GM18519 (cell line): Measurements from ENCODE around the gene PI4KA.
"Not testable (repeated sequence)": the region's sequence is repeated elsewhere in the genome, so short reads cannot be mapped to it uniquely, and the experiment has no call there.

Experiments
- ATAC-seq: cut with Tn5 transposase; IDR thresholded peaks from one replicate; pipeline ENCODE4 v1.9.1; 2021; ENCODE audit warnings: mild to moderate bottlenecking, moderate library complexity; ENCODE audit not compliant: unreplicated experiment, low FRiP score

PI4KA gene

DNA sequence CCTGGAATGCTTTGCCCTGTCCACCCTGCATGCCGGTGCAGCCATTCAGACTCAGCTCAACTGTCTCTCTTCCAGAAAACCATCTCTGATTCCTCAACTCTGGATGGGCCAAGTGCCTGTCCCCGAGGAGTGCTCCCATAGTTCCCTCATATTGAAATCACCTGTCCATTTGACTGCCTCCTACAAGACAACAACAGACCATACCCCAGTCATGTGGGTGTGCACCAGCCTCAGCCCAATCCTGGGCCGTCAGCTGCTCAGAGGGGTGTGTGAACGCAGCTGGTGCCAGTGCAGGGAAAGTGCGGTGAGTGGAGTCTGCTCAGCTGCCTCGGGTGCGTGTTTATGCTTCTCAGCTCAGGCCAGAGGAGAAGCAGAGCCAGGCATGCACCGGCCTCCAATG lies 126.2 kb downstream of the PI4KA start:
- ATAC-seq: not testable (repeated sequence)

DNA sequence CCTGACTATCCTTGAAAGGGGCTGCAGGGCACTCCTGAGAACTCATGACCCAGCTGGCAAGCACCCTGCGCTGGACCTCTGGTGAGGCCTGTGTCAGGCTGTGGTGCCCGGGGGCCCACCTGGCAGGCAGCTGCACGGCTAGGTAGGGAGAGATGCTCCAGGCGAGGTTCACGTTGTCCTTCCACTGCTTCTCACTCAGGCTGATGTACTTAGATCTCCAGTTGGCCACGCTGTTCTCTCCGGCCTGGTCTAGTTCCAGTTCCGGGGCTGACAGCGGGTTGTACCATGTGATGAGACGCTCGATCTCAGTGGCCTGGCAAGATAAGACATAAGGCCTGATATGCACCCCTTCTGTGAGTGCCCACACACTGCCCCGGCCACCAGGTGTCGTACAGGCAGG lies 129.4 kb downstream of the PI4KA start:
- ATAC-seq: no peak

DNA sequence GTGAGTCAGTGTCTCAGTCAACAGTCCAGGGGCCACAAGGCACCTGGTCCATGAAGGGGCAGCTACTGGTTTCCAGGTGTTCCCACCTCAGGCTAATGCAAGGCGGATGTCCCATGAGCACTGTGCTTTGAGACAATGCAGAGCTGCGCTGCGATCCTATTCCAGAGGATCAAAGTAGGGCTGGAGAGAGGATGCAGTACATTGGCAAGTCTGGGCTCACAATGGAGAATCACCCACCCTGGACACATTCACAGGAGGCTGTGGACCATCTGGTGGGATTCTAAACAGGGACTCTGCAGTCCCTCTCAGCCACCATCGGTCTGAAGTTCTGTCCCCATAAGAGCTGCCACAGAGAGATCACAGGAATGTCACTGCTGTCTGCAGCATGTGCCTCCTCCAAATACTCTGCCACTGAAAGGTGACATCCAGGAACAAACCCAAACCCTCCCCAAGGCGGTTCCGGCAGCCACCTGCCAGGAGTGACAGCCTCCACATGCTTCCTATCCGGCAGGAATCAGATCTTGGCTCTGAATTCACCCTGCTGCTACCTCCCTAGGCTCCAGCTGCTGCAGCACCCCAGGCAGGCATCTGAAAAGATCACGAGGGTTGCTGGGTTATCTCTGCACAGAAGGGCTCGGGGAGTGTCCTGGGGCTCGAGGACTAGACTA lies 130.0 kb downstream of the PI4KA start:
- no peak for ATAC-seq

DNA sequence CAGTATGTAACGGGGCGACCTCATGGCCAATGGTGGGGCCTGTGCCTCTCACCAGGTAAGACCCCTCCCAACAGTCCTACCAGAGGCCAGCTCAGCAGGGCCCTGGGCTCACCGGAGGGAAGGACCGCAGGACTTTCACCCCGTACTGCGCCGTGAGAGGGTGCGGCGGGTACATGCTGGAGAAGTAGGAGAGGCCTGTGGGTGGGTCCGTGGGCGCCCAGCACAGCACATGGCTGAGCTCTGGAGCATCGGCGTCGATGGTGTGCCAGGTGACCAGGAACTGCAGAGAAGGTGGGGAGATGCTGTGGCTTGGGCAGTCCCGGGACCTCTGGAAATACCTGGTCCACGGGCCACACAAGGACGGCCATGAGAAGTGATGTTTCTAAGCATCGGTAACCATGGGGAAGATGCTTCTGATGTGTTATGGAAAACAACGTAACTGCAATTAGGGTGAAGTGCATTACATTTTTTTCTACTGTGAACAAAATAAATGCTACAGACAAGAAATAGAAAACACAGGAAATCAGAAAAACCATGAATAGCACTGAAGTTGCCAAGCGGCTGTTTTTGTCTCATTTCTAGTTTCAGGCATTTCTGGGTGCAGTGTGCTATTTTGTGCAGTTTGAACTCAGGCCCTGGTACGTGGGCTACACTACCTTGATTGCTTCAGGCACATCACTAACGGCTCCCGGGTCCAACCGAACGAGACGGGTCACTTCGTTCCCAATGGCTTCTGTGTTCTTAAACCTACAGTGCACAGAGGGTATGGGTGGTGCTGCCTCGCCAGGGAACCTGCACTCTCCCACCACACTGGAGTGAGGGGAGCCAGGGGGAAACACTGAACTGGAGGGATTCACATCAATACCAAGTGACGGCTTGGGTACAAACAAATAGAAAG lies 131.2 kb downstream of the PI4KA start:
- no peak for ATAC-seq

DNA sequence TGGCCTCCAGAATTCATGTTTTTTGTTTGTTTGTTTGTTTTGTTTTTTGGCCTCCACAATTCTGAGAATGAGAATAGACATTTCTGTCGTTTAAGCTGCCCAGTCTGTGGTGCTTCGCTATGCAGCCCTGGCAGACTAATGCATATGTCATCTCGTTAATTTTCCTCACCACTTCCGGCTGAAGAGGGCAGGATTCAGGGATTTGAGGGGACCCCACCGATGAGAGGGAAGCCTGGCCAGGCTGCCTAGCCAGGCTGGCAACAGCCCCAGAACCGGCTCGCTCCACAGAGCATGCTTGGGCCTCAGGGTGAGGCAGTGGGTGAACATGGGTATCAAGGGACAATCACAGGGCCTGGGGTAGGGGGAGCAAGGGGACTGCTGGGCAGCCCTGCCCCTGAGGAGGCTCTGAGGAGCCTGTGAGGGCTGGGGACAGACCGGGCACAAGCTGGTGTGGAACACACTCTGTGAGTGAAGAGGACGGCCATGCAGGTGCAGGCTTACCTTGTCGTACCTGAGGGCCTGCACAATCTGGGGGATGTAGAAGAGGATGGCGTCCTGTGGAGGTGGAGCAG lies 132.5 kb downstream of the PI4KA start:
- no peak for ATAC-seq

DNA sequence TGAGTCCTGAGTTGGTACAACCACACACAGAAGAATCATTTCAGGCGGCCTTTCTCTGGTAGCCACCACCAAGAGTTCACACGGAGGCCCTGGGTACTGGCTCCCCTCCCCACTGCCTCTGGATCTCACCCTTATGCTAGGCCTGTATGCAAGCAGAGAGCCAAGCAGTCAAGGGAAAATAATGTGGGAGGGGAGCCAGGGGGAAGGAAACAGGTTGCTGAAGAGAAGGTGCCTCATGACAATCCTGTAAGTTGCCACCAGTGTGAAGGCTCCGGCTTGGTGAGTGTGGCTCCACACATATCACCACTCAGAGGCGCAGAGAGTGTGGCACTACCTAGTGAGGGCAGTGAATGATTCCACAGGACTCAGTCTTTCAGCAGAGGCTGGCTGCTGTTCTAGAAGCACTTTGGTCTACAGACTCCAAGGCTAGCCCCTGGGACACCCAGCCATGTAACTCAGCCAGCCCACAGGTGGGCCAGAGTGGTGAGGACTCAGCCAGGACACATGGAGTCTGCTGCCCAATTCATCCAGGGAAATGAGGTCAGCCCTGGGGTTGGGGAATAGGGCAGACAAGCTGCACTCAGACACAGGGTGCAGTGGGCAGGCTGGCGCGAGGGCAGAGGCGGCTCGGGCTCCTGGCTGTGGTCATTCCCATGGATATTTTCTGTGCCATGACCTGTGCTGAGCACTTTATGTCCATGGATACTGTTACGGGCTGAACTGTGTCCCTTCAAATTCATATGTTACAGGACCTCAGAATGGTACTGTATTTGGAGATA lies 133.7 kb downstream of the PI4KA start:
- ATAC-seq: no peak

DNA sequence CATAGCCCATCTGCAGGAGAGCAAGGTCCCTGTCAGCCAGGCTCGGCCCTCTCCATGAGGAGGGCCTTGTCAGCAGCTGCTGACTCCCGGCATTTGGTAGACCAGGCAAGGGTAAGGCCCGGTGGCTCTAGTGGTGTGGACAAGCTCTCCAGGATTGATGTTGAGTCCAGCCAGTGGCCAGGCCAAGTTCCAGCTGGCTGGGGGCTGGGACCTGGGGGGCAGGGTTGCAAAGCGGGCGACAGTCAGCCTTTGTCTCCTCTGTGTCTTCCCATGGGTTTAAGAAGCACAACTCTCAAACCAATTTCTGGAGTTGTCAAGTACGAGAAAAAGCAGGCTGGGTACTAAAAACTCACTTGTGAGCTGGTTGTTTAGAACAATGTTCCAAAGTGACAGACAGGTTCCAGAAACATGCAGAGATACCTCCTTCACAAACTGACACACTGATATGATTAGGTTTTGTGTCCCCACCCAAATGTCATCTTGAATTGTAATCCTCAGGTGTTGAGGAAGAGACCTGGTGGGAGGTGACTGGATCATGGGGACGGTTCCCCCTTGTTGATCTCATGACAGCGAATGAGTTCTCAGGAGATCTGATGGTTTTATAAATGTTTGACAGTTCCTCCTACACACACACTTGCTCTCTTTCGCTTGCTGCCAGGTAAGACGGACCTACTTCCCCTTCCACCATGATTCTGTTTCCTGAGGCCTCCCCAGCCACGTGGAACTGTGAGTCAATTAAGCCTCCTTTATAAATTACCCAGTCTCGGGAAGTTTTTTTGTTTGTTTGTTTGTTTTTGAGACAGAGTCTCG lies 137.0 kb downstream of the PI4KA start:
- no peak for ATAC-seq

DNA sequence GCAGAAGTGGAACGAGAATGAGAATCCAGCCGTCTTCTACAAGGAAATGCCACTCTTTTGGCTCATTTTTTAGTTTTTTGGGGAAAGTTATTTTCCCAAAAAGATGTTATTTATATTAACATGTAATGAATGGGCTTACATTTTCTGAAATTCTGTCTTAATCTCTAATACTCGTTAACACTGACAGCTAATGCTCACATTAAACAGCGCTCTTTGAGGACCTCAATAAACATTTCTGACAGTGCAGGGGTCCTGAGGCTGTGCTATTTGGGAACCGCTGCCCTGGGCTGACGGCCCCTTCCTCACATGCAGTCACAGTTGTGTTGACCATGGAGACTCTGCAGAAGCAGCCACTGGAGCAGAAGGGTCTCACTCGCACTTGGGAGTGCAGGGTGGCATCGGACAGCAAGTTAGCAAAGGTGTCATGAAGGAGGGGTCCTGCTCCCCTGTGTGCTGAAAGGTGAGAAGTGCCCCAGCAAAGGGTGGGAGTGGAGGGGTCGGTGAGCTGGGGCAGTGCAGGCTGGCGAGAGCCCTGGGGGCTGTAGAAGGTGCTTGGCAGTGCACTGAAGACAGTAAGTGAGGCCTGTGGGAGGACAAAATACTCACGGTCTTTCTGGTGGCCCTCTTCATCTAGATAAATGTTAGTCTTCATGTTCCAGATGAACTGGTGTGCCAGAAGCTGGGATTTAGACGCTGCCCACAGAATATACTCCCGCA lies 137.8 kb downstream of the PI4KA start:
- ATAC-seq: no peak

DNA sequence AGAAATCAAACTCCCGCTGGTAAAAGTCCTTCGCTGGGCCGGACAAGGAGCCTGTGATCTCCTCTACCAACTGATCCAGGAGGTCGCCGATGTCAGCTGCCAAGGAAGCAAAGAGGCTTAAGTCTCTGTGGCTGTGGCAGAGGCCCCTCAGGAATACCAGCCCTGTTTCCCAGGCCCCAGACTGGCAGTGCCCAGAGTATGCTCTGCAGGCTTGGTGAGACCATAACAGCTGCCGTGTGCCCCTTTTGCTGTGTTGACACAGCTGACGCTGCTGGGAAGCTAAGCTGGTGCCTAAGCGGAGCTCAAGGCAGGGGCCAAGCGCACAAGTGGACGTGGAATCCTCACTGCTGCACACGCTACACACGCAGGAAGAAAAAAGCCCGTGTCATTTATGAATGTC lies 139.9 kb downstream of the PI4KA start:
- not testable (repeated sequence) for ATAC-seq

DNA sequence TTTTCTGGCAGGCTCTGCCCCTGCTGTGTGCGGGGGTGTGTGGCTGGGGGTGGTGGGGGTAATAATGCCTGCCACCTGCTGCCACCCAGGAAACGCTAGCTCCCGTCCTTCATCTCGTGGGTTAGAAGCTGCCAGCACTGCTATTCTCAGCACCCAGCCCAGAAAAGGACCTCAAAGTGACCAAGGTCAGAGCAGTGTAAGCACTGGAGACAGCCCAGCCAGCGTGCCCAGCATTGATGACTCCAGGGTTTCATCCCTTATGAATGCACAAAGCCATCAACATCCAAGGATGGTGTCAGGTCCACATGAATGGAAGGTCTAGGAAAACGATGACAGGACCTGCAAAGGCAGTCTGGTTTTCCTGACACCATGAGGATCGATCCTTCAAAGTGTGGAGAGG lies 140.6 kb downstream of the PI4KA start:
- not testable (repeated sequence) for ATAC-seq

DNA sequence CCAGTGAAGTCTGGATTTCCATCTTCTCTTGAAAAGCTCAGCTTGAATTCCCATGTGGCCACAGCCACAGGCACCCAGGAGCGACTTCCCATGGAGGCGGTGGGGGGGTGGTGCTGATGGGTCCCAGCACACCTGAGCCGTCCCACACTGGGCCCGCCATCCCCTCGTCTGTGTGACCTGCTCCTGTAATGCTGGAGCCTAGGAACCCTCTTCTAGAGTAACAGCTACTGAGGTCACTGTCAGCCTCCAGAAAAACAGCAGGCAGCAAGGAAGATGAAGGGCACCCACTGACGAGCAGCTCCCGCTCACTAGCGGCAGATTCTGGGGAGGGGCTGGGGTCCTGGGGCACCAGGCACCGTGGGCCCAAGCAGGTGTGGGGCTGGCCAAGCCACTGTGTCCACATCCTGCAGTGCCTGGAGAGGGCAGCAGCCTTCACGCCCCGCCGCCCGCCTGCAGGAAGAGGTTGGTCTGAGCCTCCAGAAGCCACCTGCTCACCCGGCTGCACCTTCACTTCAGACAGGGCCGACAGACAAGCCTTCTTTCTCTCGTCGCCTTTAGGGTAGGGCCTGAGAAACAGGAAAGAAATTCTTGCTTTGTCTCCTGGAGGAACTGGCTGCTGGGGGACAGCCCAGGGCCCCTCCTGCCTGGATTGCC lies 141.3 kb downstream of the PI4KA start:
- ATAC-seq: not testable (repeated sequence)

DNA sequence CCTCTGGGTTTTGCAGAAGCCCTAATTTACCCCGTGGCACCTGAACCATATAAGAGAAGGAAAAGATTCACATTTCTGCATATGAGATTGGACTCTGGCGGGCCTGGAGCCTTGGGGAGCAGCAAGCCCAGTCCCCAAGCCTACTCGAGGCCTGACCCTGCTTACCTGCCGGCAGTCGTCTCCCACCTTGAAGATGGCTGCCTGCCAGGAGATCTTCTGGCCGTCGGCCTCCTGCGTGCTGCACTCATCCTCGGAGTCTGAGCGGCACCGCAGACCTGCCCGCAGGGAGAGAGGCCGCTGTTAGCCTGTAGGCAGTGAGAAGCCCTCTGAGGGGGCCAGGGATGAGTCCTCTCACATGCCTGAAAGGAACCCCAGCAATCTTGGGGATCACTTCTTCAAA lies 145.5 kb downstream of the PI4KA start:
- not testable (repeated sequence) for ATAC-seq

DNA sequence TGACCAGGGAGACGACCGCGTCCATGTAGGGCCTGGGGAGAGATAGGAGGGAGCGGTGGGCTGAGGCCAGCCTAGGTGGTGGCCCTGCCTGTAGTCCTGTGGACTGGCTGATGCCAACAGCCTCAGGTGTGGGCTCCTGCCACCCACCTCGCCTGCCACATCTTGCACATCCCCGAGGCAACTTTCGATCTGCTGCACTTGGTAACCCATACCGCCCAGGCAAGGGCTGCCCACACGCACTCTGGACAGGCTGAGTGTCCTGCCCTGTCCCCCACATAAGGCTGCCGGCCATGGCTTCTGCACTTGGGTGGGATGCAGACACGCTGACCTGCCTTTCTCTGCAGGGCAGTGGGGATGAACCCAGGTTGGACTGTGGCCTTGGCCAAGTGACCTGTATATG lies 148.6 kb downstream of the PI4KA start:
- not testable (repeated sequence) for ATAC-seq

DNA sequence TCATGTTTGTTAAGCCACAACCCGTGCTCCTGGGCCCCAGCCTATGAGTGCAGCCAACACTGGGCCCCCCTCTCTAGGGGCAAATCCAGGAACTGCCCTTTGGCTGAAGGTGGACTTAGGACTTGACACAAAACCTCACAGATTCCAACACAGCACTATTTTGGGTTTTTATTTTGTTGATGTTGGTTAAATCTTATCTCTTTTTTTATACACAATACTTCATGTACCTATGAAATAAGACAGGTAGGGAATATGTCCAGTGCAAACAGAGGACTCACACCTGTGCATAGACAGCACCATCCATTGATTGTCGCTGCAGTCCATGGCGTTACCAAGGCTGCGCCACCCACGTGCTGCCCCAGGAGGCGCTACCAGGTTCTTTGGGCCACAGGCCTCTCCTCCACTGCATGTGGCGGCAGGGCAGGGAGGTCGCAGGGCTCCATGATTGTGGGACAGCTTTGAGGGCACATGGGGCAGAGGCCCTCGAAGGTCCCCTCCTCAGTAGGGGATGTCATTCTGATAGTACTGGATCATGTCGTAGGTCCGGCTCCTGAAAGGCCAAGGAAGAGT lies 151.0 kb downstream of the PI4KA start:
- ATAC-seq: not testable (repeated sequence)

DNA sequence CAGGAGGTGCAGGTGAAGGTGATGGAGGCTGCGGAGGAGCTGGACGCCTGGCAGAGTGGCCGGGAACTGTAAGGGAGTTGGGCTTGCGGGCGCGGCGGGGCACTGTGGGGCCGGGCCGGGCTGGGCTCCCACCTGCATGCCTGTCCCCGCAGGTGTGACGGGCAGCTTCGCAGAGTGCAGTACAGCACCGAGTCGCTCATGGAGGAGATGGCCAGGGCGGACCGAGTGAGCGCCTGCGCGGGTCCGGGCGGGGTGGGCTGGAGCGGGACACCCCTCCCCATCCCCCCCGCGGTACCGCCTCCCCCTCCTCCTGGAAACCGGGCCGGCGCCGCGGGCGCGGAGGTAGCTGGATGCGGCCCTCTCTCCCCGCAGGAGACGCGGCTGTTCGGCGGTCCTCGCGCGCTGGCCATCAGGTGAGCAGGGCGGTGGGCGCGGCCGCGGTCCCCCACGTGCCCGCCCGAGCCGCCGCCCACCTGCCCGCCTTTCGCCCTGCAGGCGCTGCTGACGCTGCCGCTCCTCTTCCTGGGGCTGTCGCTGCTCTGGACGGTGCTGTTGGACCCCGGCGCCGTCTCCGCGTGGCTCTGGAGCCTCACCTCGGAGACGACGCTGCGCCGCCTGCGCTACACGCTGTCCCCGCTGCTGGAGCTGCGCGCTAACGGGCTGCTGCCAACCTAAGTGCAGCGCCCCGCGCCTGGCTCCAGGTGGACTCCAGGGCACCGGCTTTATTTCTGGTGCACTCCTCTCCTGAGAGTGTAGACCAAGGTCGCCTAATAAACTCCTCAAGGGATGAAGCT lies 154.6 kb downstream of the PI4KA start:
- not testable (repeated sequence) for ATAC-seq

DNA sequence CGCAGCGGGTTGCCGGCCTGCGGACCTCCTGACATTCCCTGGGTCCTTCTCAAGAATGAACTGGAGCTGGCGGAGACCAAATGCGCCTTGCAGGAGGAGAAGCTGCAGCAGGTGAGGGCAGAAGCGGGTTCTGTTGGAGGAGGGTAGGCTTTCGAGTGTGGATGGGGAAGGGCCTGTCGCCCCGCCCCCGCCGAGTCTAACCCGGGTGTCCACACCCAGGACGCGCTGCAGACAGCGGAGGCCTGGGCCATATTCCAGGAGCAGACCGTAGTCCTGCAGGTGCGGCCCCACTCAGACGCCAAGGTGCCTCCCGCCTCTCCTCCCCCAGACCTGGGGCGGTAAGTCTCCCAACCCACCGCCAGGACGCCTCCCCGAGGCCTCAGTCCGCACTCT lies 155.2 kb downstream of the PI4KA start:
- ATAC-seq: peak; percentile 12

DNA sequence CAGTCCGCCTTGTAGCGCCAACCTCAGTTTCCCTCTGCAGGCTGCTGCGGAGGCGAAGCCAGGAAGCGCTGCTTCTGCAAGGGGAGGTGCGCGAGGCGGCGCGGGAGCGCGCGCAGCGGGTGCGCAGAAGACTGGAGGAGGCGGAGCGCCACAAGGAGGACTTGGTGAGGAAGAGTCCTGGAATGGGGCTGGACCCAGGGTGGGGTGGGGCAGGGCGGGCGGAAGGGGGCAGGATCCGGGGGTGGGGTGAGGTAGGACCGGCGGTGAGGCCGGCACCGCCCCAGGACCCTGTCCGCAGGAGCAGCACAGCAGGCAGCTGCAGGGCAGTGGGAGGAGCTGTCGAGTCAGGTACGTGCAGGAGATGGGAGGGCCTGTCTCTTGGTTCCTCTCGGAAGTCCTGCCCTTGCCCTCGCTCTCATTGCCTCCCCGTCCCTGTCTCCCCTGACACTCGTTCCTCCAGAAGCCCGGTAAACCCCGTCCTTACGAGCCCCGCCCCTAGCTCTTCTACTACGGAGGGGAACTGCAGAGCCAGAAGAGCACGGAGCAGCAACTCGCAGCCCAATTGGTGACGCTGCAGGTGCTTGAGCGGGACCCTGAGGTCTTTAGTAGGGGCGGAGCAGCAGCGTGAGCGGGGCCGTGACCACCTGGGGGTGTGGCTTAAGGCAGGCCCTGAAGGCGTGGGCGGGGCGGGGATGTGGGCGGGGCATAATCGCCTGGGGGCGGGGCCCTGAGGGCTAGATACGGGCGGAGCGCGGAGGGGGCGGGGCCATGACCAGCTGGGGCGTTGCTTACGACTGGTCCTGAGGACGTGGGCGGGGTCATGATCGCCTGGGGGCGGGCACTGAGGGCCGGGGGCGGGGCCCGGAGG lies 155.8 kb downstream of the PI4KA start:
- peak; percentile 54 for ATAC-seq
